Medulla oblongata (tissue), 1 donor: ENCODE measurements around the gene THAP10.
"Not testable (repeated sequence)": the region's sequence is repeated elsewhere in the genome, so short reads cannot be mapped to it uniquely, and the experiment has no call there.

Experiments
- DNase-seq: peaks from one replicate; pipeline ENCODE4 v3.0.0-alpha.2; 2015; ENCODE audit errors: extremely low spot score

The THAP10 gene

DNA sequence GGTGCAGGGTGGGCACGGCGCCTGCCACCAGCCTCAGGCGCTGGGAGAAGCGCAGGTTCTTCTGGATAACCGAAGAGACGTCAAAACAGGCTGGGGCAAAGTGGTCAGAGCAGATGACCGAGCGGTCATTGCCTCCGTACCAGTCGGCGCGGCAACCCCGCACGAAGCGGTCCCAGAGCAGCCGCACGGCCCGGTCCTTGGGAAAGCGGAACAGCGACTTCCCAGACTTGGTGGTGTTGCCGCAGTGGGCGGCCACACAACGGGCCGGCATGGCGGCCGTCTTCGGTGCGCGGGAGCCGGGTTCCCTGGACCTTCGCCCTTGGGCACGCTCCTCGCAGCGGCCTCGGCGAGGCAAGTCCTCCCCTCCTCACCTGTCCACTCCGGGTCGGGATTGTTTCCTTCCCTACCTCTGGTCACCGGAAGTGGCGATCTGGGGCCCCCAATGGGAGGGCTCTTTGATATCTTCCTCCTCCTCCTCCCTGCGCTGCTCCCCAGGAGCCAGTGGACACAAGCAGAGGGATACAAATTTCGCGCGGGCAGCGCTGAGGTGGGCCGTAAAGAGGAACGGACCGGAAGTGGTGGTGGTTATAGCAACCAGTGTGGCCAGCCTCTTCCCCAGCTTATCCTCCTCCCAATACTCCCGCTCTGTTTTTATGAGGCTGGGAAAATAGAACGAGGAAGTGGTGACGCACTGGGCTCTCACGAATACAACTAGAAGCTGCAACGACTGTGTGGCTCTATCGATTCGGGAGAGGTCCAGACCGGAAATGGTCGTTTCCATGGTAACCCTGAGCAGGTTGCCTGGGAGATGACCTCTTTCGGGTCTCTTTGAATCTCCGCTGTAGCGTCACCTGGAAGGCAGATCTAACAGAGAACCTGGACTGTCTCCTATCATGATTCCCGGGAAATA, at the start of gene THAP10, which contains the start of gene LRRC49:
TSS of gene THAP10 (minus strand) at position 432 of the 910 bp plus-strand sequence. CDS start at position 271, 161 bp downstream.
TSS of gene LRRC49 (plus strand) at position 825 of the 910 bp plus-strand sequence. CDS start at position 894, 69 bp downstream.
- DNase-seq: peak; percentile 93

DNA sequence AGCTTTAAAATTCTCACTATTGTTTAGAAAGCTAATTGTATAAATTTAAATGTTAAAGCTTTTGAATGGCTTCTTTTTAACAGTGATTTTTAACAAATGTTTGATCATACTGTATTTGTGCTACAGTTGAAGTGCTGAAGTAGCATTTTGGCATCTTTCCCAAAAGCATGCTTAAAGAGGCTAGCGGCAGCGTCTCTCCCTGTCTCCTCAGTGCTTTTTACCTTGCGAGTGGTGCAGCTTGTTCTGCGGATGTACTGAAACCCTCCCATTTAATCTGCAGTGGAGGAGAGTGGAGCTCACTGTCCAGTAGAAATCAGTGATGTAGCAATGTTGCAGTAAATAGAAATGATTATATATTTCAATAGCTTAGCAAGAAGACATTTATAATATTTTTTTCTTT, 44.1 kb upstream of the THAP10 start:
- DNase-seq: no peak

DNA sequence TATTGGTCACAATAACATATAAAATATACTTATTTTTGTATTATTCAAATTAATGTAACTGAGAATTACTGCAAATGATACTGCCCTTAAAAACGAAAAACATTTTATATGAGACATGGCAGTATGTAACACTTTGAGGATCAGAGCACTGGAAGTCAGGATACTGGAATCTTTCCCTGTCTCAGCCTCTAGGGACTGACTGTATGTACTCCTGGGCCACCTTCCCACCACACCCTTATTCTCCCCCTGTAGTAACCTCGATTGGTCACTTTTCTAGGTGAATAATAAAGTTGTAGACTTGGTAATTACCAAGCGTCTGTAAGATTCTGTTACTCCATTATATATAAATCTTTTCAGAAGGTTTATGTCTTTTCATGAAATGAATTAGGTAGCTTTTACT, 43.4 kb upstream of the THAP10 start:
- no peak for DNase-seq

DNA sequence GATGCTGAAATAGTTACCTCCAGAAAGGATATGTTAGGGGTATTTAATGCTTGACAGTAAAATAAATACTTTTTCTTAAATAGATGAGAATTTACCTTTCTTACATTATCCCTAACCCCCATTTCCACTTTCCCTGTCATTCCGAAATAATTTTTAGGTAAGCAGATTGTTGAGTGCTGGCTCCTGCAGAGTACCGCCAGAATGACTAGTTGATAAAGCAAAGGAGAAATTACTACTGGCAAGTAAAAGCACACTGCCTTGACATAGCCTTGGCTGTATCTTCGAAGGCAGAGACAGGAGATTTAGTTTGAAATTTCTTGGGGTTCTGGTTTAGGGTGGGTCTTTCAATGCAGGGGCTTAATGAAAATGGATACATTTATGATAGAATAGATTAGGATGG, 41.2 kb upstream of the THAP10 start:
- no peak for DNase-seq

DNA sequence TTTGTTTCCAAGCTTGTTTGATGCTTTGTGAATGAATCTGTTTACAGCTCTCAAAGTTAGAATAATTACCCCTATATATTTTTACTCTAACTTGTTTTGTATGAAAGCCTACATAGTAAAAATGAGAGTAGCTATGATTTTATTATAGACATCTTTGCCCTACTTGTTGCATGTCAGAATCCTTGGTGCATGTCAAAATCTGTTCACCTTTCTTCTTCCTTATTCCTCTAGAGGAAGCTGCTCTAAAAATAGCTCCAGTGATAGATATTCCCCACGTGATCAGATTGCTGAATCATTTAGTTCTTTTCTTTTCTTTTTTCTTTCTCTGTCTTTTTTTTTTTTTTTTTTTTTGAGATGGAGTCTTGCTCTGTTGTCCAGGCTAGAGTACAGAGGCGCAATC, 40.2 kb upstream of the THAP10 start:
- DNase-seq: no peak

DNA sequence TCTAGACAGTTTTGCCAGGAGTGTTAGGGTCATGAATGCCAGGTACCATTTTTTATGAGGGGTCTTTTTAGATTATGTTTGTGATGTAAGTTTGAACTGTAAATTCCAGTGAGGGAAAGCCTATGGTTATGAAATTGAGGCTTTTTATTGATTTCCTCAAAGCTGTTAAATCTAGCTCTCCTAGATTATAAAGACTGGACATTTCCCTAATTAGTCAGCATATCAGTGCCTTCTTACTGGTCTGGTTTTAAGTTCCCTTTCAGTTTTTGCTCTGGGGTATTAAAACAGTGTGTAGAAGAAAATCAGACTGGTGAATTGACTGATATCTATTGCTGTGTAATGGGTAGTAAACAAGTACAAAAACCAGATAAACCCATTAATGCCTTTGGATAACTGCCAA, 39.6 kb upstream of the THAP10 start:
- DNase-seq: no peak

DNA sequence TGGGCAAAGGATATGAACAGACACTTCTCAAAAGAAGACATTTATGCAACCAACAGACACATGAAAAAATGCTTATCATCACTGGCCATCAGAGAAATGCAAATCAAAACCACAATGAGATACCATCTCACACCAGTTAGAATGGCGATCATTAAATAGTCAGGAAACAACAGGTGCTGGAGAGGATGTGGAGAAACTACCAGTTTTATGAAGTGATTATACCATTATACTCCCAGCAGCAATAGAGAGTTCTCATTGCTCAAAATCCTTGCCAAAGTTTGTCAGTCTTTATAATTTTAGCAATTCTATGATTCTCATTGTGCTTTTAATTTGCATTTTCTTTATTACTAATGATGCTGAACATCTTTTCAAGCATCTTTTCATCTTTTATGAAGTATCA, 34.7 kb upstream of the THAP10 start:
- DNase-seq: not testable (repeated sequence)

DNA sequence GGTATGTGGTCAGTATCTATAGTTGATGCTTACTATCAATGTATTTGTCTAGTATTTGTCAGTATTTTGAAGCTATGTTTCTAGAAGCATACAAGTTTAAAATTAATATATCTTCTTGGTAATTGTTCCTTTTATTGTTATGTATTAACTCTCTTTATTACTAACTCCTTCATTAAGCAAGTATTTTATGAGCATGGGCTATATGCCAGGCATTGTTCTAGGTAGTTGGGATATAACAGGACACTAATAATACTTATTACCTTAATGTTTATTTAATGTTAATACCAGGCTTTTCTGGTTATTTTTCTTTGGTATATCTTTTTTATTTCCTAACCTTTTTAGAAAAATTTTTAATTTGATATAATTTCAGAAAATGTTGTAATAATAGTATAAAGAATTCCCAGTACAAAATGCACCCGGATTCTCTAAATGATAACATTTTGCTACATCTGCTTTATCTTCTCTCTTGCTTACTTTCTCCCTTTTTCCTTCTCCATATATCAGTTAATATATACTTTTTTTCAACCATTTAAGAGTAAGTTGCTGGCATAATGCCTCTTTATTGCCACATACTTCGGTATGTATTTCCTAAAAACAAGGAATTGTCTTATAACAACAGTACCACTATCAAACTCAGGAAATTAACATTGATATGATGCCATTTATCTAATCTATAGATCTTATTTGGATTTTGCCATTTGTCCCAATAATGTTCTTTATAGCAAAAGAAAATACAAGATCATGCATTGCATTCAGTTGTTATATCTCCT, 31.3 kb upstream of the THAP10 start:
- DNase-seq: no peak

DNA sequence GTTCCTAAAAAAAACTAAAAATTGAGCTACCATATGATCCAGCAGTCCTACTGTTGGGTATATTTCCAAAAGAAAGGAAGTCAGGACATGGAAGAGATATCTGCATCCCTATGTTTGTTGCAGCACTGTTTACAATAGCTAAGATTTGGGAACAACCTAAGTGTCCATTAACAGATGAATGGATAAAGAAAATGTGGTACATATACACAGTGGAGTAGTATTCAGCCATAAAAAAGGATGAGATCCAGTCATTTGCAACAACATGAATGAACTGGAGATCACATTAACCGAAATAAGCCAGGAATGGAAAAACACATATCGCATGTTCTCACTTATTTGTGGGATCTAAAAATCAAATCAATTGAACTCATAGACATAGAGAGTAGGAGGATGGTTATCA, 29.9 kb upstream of the THAP10 start:
- no peak for DNase-seq

DNA sequence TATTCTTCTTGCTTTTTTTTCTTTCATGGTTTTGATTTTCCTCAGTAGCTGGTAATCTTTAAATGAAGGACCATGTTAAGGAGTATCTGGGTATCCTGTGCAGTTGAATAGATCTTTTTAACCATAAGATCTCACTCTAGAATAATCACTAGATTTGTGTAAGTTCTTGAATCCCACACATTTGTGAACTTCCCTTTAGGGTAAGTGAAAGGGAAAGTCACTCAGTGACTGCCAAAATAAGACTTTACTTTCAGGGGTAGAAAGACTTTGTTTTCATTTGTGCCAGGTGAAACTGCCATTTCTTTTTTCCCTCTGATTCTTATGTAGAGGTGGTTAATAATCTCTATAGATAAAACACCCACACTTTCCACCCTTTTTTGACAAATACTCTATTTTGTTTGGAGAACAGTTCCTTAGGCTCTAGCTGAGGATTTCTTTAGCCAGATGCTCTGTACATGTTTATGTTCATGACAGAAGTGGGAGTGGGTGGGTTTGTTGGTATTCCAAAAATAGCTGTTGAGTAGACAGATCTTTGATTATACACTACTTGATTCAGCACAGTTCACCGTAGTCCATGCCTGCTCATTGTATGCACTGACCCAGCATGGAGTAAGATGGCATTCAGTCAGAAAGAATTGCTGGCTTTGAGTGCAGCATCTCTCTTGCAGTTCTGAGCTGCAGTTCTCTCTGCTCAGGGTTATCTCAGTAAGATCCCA, 28.9 kb upstream of the THAP10 start:
- DNase-seq: no peak

DNA sequence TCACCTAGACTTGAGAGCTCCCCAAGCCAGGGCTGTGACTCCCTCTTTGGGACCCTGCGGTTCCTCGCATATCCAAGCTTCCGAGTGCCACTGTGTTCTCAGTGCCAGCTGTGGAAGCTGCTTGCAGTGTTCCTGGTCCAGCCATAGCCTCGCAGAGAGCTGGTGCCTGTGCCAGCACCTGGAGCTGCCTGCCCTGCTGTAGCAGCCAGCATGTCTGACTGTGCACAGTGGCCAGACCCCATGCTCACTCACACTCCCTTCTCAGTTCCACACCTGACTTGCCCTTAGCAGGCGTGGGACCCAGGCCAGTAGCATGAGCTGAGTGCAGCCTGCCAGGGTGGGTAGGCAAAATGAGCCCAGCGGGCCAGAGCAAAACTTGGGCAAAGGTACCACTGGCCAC, 25.7 kb upstream of the THAP10 start:
- DNase-seq: no peak

DNA sequence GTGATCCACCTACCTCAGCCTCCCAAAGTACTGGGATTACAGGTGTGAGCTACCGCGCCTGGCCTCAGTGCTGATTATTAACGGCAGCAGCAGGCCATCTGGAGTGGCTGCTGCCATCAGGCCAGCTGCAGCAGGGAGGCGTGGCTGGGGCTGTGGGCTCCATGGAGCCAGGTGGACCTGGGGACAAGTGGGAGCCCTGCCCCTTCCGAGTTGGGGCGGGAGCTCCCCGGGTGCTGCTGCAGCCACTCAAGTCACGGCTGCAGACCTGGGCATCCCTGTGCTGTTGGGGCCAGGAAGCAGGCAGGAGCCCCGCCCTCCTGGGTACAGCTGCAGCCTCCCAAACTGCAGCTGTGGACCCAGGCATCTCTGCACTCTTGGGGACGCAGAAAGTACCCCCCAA, 24.3 kb upstream of the THAP10 start:
- no peak for DNase-seq

DNA sequence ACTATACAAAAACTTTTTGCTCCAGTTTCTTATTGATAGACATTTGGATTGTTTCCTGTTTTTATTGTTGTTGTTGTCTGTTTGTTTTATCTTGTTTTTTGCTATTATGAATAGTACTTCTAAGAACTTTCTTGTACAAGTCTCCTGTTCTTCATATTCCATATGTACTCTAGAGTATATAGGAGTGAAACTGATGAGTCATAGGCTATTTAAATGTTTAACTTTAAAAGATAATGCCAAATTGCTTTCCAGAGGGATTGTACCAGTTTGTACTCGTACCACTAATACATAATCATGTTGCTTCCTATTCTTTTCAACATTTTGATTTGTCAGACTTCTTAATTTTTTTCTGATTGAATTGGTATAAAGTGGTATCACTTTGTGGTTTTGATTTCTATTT, 20.0 kb upstream of the THAP10 start:
- DNase-seq: no peak

DNA sequence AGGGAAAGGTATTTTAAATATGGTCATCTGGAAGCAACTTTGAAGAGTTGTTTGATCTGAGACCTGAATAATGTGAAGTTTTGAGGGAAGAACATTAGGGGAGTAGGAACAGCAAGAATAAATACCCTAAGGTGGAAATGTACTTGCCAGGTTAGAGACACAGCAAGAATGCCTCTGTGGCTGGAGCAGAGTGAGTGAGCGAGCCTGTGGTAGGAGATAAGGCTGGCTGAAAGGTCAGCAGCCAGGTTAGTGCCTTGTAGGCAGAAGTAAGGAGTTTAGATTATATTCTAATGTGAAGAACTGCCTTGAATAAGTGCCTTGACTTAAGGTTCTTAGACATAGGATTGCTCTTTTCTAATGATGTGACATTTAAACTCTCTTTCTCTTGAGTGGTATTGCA, 18.7 kb upstream of the THAP10 start:
- no peak for DNase-seq

DNA sequence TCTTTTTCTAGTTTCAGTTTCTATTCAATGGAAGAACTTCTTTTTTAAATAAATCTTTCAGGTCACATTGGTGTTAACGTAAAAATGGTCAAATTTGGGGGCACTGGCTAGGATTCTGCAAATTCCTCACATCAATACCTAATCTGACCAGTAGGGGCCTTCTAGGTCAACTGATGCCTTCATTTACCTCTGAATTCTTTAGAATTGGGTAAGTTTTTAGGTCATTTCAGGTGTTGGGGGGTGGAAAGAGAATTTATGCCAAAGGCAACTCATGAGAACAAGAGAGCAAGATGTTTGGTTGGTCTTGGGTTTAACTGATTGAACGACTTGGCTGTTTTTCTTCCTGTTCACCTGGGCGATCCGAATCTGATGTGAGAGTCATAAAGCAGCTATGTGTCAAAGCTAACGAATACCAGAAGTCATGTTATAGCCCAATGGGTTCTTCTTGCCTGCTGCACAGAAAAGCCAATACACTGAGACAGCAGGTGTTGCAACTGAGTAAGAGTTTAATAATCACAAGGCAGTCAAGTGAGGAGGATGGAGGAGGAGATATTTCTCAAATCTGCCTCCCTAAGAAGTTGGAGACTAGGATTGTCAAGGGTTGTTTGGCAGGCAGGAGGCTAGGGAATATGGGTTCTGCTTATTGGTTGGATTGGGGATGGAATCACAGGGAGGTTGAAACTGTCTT, 15.7 kb upstream of the THAP10 start:
- DNase-seq: no peak

DNA sequence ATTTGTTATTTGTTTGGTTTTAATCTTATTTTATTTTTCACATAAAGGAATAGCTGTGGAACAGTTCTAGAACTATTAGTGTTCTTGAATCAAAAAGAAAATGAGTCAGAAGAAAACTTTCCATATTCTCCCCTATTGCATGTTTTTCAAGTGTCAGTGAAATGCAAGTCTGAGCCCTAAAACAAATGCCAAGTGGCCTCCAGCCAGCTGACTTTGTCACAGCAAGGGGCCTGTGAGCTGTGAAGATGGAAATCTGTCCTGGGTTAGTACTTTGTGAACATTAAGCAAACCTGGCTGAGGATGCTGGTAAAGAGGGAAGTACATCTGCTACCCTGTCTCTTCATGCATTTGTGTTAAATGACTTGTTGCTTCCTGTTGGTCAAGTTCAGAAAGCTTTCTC, 14.6 kb upstream of the THAP10 start:
- no peak for DNase-seq

DNA sequence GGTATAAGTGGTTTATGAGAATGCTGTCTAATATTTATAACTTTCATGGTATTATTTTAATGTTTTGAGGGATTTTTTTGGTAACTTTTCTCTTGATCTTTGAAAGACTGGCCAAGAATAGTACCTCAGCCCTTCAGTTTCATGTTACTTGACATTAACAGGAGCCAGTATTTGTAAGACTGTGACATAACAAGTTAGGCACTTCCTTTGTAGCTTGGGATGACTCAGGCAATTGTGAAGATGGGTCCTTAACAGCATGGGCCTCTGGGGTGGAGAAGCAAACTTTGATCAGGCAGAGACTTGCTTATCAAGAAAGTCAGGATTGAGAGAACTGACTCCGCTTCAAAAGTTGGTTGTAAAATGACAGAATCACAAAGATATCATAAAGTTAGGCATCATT, 9.9 kb upstream of the THAP10 start:
- no peak for DNase-seq

DNA sequence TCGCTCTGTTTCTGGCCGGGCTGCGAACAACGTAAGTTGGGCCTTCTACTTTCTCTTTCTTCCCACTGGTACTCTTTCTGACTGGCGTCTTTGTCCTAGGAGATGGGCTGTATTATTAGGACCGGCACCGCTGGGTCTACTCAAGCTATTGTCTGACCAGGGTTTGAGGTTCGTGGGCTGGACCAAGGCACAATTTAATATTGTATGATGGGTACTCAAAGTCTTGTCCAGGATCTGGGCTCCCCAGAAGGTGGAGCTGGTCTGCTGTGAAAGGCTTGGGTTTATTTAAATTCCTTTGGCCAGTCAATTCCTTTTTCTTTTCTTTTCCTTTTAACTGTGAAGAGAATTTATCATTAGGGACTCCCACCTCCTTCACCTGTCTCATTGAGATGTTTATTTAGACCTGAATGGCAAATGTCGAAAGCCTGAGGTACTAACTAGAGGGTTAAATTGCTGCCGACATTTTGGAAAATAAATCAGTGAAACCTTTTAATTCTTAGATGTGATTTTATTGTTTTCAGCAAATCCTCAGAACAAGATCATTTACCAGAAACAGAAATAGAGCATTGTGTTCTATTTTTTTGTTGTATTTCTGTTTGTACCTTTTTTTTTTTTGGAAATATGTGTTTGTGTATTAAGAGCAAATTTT, 803 bp upstream of the THAP10 start:
- peak; percentile 74 for DNase-seq

DNA sequence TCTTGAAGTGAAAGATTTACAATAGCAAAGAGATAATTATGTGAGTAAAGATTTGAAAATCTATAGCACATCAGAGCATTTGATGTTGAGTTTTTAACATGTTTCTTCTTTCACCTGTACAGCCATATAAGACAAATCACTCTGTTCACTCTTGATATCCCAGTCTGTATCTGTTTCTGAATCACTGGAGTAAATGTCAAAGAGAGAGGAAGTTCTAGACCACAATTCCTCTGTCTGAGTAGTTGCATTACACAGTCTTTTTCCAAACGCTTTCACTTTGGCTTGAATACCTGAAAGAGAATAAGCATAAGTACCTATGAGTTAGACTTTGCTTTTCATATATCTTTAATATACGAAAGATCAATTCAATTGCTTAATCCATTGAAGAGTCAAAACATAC, 9.9 kb downstream of the THAP10 start:
- no peak for DNase-seq

DNA sequence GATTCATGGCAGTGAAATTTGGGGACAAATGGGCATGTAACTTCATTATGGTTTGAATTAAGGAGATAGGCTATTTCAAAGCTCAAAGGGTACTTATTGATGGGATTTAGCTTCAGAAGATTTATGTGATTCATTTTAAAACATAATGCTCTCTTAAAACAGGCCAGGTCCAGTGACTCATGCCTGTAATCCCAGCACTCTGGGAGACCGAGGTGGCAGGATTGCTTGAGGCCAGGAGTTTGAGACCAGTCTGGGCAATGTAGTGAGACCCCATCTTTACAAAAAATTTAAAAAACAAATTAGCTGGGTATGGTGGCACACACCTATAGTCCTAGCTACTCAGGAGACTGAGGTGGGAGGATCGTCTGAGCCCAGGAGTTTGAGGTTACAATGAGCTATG, 11.5 kb downstream of the THAP10 start:
- DNase-seq: no peak

DNA sequence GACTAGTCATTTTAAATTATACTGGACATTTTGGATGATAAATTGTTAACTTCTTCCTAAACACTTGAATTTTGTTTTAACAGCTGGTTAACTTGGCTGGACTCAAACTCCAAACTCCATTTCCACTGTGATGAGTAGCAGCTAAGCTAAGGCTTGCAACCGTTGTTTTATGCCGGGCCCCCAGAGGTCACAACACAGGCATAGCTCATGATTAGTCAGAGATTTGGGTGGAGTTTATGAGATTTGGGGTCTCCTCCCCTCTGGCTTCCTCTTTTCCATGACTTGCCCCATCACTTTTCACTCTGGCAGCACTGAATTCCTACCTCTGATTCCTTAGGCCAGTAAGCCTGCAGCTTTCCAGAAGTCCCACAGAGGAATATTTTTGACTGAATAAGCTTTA, 12.8 kb downstream of the THAP10 start:
- no peak for DNase-seq
